Endometrial microvascular endothelial cells (primary cell): ENCODE data around the gene PALLD. TPM values are rescaled to one million over a fixed set of nuclear protein-coding genes. Genes with fewer than 3 reads are reported as not detected.
"Not testable (repeated sequence)": the region's sequence is repeated elsewhere in the genome, so short reads cannot be mapped to it uniquely, and the experiment has no call there.

Source experiments
- in situ Hi-C: cut with HindIII; loops from 2 replicates; pipeline ENCODE4 v1.10.0; 2017; ENCODE audit warnings: low sequenced_read_pairs, low pct_unique_long_range_greater_than_20kb; ENCODE audit errors: inconsistent ontology term
- total RNA-seq: library from RNA; depleted of rRNA; stranded (reverse); fragments of >200 nt; gene quantifications from one replicate; pipeline ENCODE4 v1.2.3, GENCODE V29; 2015; ENCODE audit errors: inconsistent ontology term

PALLD gene
- total RNA-seq, 1 donor from 2014 or later, result 82.9 TPM

DNA sequence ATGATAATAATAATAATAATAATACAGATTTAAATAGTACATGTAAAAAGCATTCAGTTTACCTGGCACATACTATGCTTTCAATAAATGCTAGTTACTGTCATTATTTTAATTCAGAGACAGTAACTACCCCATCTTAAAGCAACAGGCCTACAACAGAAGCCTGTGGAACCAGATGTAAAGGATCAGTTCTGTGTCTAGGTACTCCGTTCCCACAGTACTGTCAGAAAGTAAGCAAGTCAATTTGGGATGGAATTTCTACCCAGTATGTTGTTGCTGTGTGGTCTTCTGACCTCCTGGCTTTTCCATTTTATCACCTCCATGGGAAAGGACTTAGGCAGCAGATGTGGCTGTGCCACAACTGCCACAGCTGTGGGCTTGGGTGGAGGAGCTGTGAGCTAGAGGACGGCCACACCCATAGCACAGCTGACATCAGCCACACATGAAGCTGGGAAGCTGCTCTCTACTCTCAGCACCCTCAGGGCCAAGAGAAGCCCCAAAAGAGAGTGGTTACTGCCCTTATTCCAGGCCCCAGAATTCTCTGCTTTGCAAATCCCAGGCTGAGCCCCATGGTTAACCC, 410.4 kb downstream of the PALLD start:
- in situ Hi-C loops, result loop anchor here (25.0 kb wide), 1 partner anchor 95 kb away; no protein-coding TSS in a partner anchor

- in situ Hi-C loops, result loop anchor here (25.0 kb wide), 1 partner anchor 96 kb away; no protein-coding TSS in a partner anchor
Measured at GRCh38 chr4:168908093-168908492, 411.2 kb downstream of the PALLD start.

- in situ Hi-C loops, result loop anchor here (25.0 kb wide), 1 partner anchor 97 kb away; no protein-coding TSS in a partner anchor
Measured at GRCh38 chr4:168908851-168909273, 412.0 kb downstream of the PALLD start.

- in situ Hi-C loops, result loop anchor here (25.0 kb wide), 1 partner anchor 102 kb away; no protein-coding TSS in a partner anchor
Measured at GRCh38 chr4:168914095-168914494, 417.2 kb downstream of the PALLD start.

- in situ Hi-C loops, result loop anchor here (25.0 kb wide), 1 partner anchor 105 kb away; no protein-coding TSS in a partner anchor
Measured at GRCh38 chr4:168917138-168917779, 420.4 kb downstream of the PALLD start.

DNA sequence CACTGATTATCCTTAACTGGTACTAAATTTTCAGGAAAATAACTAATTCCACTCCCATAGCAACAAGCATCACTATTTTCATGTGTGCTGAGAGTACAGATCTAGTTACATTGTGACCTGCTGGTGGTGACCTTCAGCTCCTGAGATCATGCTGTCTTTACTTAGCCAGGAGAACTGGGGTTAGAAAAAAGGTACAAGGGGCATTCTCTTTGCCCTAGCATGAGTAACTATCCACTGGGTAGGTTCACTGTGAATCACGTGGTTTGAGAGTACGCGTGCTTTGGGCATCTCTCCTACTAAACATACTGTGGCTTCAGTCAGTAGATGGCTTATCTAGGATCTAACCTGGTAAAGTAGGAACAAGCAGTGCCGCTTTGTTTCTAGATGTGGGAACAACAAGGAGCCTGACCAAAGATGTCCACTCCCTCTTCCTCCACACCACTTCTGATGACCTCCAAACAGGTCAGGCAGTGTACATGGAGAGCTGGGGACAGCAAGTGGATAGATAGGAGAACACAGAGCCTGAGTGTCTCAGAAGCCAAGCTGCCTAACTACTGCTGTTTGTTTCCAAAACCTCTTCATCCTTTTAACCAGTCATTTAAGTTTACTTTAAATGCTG, 423.0 kb downstream of the PALLD start:
- in situ Hi-C loops, result loop anchor here (10.0 to 25.0 kb wide), 2 partner anchors 108 to 565 kb away; no protein-coding TSS in a partner anchor

DNA sequence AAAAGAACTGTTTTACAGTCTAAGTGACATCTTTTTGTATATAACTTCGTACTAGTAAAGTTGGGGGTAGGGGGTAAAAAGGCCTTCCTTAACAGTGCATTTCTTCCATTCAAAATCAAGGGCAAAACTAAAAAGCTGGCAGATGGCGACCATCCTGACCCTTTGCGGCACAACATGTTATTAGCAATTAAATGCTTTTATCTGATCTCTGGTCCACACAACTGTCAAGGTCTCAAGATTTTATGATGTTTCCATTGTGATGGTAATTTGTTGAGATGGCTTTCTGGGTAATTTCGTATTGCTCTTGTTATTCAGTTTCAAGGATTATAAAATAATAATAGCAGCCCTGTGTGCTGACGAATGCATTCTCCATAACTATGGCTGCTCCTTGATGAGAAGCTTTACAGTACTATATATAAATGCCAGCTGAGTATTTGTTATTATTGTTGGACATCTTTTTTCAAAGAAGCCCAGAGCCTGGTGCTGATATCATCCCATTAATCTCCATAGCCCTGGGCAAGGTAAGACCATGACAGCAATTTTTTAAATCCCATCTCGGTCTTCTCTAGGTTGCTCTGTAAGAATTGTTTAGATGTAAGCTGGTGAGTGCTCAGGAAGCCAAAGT, 423.7 kb downstream of the PALLD start:
- in situ Hi-C loops, result loop anchor here (10.0 to 25.0 kb wide), 2 partner anchors 108 to 564 kb away; no protein-coding TSS in a partner anchor

- in situ Hi-C loops, result loop anchor here (10.0 to 25.0 kb wide), 2 partner anchors 111 to 561 kb away; no protein-coding TSS in a partner anchor
Measured at GRCh38 chr4:168923526-168924194, 426.8 kb downstream of the PALLD start.

DNA sequence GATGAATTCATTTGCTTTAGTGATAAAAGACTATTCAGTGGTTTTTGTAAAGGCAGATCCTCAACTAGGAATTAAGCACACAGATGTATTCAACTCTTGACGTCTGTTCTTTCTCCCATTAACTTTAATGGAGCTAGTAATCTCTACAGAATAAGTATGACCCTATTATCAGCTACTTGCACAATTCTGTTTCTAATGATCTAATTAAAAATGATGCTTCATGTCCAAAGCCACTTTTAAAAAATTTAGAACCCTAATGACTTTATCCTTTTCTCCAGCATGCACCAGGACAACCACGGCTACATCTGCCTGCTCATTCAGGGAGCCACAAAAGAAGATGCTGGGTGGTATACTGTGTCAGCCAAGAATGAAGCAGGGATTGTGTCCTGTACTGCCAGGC, 427.8 kb downstream of the PALLD start:
- in situ Hi-C loops, result loop anchor here (10.0 to 25.0 kb wide), 2 partner anchors 112 to 560 kb away; no protein-coding TSS in a partner anchor

GRCh38 chr4:168925789-168926490, 429.1 kb downstream of the PALLD start:
- in situ Hi-C loops, result loop anchor here (10.0 kb wide), 1 partner anchor 559 kb away; no protein-coding TSS in a partner anchor

DNA sequence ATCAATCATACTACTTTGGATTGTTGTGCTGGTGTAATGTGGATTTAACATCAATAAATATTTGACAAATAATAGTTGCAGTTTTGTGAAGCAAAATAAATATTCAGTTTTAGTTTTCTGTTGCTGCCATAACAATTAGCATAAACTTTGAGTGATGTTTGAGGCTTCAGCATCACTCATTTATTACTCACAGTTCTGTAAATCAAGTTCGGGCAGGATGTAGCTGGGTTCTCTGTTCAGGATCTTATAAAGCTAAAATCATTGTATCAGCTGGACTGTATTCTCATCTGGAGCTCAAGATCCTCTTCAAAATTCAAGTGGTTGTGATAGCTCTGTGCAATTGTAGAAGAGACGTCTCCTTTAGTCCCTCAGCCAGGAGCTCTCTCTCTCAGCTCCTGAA, 431.5 kb downstream of the PALLD start:
- in situ Hi-C loops, result loop anchor here (10.0 kb wide), 1 partner anchor 556 kb away; no protein-coding TSS in a partner anchor

GRCh38 chr4:168928875-168929274, 432.0 kb downstream of the PALLD start:
- in situ Hi-C loops, result loop anchor here (10.0 kb wide), 1 partner anchor 556 kb away; no protein-coding TSS in a partner anchor

- in situ Hi-C loops, result no loop called here
Measured at GRCh38 chr4:168930413-168931196, 433.8 kb downstream of the PALLD start.

GRCh38 chr4:168931215-168931650, 434.4 kb downstream of the PALLD start:
- in situ Hi-C loops, result no loop called here

GRCh38 chr4:168932138-168932537, 435.3 kb downstream of the PALLD start:
- in situ Hi-C loops, result no loop called here

GRCh38 chr4:168933423-168933822, 436.6 kb downstream of the PALLD start:
- in situ Hi-C loops, result no loop called here

- in situ Hi-C loops, result not testable (repeated sequence)
Measured at GRCh38 chr4:168937473-168937872, 440.6 kb downstream of the PALLD start.
